Peyer's patch (tissue), 4 donors: ENCODE data around the gene CRTC1. TPM values are rescaled to one million over a fixed set of nuclear protein-coding genes. Genes with fewer than 3 reads are reported as not detected.
A peak's percentile ranks its signal among the peaks of the same experiment; 100 is the strongest.

Experiments used
- DNase-seq, 3 donors: peaks; one replicate each; pipeline ENCODE4 v3.0.0-alpha.2; 2017 to 2019
- H3K27ac ChIP-seq, 4 donors: fragments of 200-600 bp; sonication (generic); one replicate each; pipeline ENCODE4 v1.5.1; 2016 to 2019
- H3K27me3 ChIP-seq, 2 donors: fragments of 200-600 bp; sonication (generic); one replicate each; pipeline ENCODE4 v1.5.1; 2019
- H3K36me3 ChIP-seq, 3 donors: fragments of 200-600 bp; sonication (generic); one replicate each; pipeline ENCODE4 v1.5.1; 2016 to 2019
- H3K4me1 ChIP-seq, 4 donors: fragments of 200-600 bp; sonication (generic); one replicate each; pipeline ENCODE4 v1.5.1; 2016 to 2019
- H3K4me3 ChIP-seq, 4 donors: fragments of 200-600 bp; sonication (generic); 1 replicate in 3 of 4; 2 replicates in 1 of 4; pipeline ENCODE4 v1.5.1; 2016 to 2019; ENCODE audit warnings: mild to moderate bottlenecking in 1 of 4
- H3K9me3 ChIP-seq, 4 donors: fragments of 200-600 bp; sonication (generic); one replicate each; pipeline ENCODE4 v1.5.1; 2016 to 2019; ENCODE audit warnings: mild to moderate bottlenecking in 1 of 4
- CTCF ChIP-seq, 6 experiments: fragments of 450-650 bp in 4 of 6; fragments of 200-600 bp in 2 of 6; sonication (generic) in 1 of 6; IDR thresholded peaks; one replicate each; pipeline ENCODE4 v1.5.1; 2017 to 2019; ENCODE audit warnings: antibody characterized with exemption in 6 of 6, mild to moderate bottlenecking in 3 of 6, moderate library complexity in 1 of 6
- POLR2A ChIP-seq, 2 donors: fragments of 450-650 bp; IDR thresholded peaks; one replicate each; pipeline ENCODE4 v1.5.1; 2017; ENCODE audit warnings: antibody characterized with exemption in 2 of 2, mild to moderate bottlenecking in 2 of 2, moderate library complexity in 2 of 2
- total RNA-seq, 4 donors: library from RNA; depleted of rRNA; stranded (reverse); fragments of >200 nt; gene quantifications; one replicate each; pipeline ENCODE4 v1.1.0, GENCODE V29; 2016

Gene CRTC1
- total RNA-seq, 4 donors from 2014 or later: 5.1 to 21.5 (median 9.4) TPM

DNA sequence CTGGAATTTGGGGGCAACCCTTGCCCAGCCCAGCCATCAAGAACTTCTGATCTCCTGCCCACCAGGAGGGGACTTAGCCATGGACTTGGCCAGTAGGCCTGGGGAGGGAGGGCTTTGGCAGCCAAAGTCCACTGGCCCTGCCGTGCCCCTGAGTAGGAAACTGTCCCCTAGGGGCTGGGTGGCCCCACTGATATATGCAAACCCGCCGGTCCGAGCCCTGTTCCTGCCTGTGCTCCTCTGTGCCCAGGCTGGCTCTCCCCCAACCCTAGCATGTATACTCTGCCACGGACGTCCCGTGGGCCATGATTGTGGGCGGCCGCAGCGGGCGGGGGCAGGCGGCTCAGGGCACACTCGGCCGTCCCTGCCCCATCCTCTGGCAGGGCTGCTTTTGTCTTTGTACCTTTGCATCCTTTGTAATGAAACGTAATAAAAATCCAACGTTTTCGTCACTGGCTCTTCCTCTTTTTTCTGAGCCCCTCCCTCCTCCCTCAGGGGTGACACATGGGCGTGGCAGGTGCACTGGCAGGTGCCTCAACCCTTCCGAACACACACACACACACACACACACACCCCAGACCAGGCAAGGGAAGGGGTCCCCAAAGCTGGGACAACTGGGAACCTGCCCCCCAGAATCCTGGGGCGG, 98.5 kb downstream of the CRTC1 start:
- peaks cover 0 to 3% (median 0%) of the 10 kb centered on the region in 4 donors for H3K9me3 ChIP-seq
- TF ChIP-seq POLR2A (IDR thresholded peaks at IDR 0.05) (no peak), CTCF (IDR thresholded peaks at IDR 0.05) (no peak)
- DNase-seq: no peak
- H3K36me3 ChIP-seq: no peaks in the 10 kb centered on the region
- H3K27me3 ChIP-seq: peaks cover 0 to 2% of the 10 kb centered on the region in 2 donors
- H3K4me3 ChIP-seq: no peak overlapping the region
- no peak overlapping the region for H3K27ac ChIP-seq
- peaks cover 0 to 14% (median 6%) of the 10 kb centered on the region in 4 donors for H3K4me1 ChIP-seq

DNA sequence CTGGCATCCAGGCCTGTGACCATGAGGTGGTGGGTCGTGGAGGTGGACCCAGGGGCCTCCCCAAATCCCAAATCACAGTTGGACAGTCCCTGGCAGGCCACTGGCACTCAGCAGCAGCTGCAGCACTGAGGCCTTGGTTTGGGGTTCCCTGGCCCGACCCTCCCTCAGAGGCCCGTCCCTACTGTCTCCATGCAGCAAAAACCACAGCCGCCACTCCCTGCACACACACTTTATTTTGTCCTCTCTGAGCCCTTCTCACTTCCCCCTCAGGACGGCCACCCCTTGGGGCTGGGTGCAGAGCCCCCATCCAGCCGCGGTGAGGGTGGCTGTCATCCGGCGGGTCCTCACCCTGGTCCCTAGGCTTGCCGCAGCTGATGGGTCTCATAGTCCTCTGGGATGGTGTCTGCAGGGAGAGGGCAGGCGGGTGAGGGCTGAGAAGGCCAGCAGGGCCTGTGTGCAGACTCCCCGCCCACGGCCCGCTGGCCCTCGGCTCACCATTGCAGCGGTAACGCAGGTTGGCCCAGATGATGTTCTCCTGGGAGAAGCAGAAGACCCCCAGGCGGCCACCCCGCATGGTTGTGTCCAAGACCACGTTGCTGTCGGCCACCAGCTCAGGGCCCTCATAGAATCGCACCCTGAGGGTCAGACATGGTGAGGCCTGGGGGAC, 99.2 kb downstream of the CRTC1 start:
- TF ChIP-seq CTCF (IDR thresholded peaks at IDR 0.05) (no peak), POLR2A (IDR thresholded peaks at IDR 0.05) (no peak)
- no peak overlapping the region for H3K4me3 ChIP-seq
- H3K36me3 ChIP-seq: no peaks in the 10 kb centered on the region
- peaks cover 0 to 9% of the 10 kb centered on the region in 2 donors for H3K27me3 ChIP-seq
- H3K4me1 ChIP-seq: peaks cover 0 to 21% (median 6%) of the 10 kb centered on the region in 4 donors
- H3K27ac ChIP-seq: no peak overlapping the region
- DNase-seq: no peak
- peaks cover 0 to 3% (median 0%) of the 10 kb centered on the region in 4 donors for H3K9me3 ChIP-seq

DNA sequence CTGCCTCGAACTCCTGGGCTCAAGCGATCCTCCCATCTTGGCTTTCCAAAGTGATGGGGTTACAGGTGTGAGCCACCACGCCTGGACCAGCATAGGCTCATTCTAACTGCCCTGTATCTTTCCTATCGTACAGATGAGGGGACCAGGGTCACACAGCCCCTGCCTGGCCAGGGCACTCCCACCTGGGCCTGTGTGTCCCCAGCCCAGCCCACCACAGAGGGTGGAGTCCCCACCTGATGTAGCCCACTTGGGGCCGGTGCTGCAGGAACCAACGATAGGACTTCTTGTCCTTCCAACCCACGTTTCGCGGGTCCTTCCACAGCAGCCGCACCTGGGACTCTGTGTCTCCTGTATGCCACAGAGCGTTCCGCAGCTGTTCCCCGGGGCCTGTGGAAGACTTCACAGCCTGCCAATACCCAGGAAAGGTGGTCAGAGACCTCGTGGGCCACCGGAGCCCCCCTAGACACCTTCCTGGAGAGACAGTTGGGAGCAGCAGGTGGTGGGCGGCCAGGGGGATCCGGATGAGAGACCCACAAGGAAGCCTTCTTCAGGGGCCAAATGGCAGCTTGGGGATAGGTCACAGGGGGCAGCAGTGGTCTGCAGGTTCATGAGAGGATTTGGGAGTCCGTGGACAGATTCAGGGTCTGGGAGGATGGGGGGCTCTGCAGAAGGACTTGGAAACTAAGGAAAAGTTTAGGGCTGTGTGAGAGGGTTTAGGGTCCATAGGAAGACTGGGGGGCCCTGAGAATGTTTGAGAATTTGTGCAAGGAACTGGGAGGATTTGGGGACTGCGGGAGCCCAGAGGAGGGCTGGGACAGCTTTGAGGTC, 100.7 kb downstream of the CRTC1 start:
- Histone ChIP-seq H3K36me3 (no peaks in the 10 kb centered on the region), H3K27me3 (peaks cover 0 to 24% of the 10 kb centered on the region in 2 donors), H3K4me1 (peaks cover 0 to 33% (median 14%) of the 10 kb centered on the region in 4 donors), H3K9me3 (peaks cover 0 to 3% (median 0%) of the 10 kb centered on the region in 4 donors), H3K27ac (no peak overlapping the region), H3K4me3 (no peak overlapping the region)
- no peak for TF ChIP-seq POLR2A (IDR thresholded peaks at IDR 0.05)
- no peak for TF ChIP-seq CTCF (IDR thresholded peaks at IDR 0.05)
- no peak for DNase-seq

DNA sequence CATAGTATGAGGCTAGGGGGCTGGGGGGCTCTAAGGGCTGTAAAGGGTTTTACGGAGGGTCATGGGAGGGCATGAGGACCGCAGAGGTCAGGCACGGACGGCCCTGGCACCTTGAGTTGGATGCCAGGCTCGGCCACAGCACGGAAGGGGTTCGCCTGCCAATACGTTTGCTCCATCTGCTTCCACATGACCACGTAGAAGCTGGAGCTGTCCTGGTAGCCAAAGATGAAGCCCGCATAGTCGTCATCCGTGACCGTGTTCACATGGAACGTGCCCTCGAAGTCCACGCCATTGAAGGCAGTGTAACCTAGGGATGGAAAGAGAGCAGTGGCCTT, 101.3 kb downstream of the CRTC1 start:
- TF ChIP-seq POLR2A (IDR thresholded peaks at IDR 0.05): no peak
- TF ChIP-seq CTCF (IDR thresholded peaks at IDR 0.05): no peak
- peaks cover 0 to 39% (median 20%) of the 10 kb centered on the region in 4 donors for H3K4me1 ChIP-seq
- peaks cover 0 to 3% (median 0%) of the 10 kb centered on the region in 4 donors for H3K9me3 ChIP-seq
- no peak for DNase-seq
- no peak overlapping the region for H3K4me3 ChIP-seq
- no peak overlapping the region for H3K27ac ChIP-seq
- peaks cover 0 to 30% of the 10 kb centered on the region in 2 donors for H3K27me3 ChIP-seq
- no peaks in the 10 kb centered on the region for H3K36me3 ChIP-seq

- peak overlapping the region in 2 of 4 donors; percentile 5 to 18 for H3K4me3 ChIP-seq
- H3K27me3 ChIP-seq: peaks cover 0 to 37% of the 10 kb centered on the region in 2 donors
These were observed 102.0 kb downstream of the CRTC1 start for GRCh38 chr19:18785179-18786124.

More at GRCh38 chr19:18785179-18786124, 102.0 kb downstream of the CRTC1 start:
- Histone ChIP-seq H3K36me3 (no peaks in the 10 kb centered on the region), H3K9me3 (peaks cover 0 to 3% (median 0%) of the 10 kb centered on the region in 4 donors), H3K4me1 (peaks cover 0 to 44% (median 24%) of the 10 kb centered on the region in 4 donors), H3K27ac (no peak overlapping the region)
- no peak for TF ChIP-seq CTCF (IDR thresholded peaks at IDR 0.05)
- no peak for TF ChIP-seq POLR2A (IDR thresholded peaks at IDR 0.05)
- peak; percentile 55 to 88 (median 87) for DNase-seq
